Stimulated activated CD4-positive, alpha-beta T cell treated with anti-CD3 and anti-CD28 coated beads, Interleukin-12 subunit alpha, Interleukin-12 subunit beta, amount 100 ng/mL, for 48 hours (primary cell): Measurements from ENCODE around the gene UNC13D.
A peak's percentile ranks its signal among the peaks of the same experiment; 100 is the strongest.

ENCODE experiments used
- DNase-seq, 3 donors: peaks; one replicate each; pipeline ENCODE4 v3.0.0-alpha.2; 2020; ENCODE audit warnings: low read depth in 2 of 3, low spot score in 1 of 3

UNC13D gene

DNA sequence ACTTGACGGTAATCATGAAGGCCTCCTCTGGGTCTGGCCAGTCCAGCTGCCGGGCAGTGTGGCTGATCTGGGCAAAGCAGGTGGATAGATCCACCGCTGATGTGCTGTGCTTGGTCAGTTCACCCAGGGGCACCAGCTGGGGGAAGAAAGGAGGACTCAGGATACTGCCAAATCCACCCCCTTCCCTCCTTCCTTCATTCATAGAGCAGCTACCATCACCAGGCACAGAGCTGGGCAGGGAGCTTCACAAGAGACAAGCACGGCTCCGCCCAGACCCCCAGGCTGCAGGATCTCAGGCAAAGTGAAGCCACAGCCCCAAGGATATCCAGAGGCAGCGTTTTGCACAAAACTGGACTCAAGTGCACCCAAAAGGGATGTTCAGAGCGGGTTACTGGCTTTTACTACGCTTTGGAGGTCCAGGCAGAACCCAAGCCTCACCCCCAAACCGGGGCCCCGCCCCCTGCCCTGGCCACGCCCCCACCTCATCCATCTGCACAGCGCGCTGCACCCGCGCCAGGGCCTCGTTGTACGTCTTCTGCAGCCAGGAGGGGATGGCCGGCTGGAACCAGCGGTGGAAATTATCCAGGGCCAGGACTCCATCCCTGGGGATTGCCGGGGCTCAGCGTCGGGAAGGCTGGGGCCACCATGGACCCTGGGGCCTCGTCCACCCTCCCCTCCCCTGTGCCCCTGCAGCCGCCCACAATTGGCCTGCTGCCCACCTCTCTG, 9.1 kb downstream of the UNC13D start:
- no peak for DNase-seq

- DNase-seq = no peak
Measured at GRCh38 chr17:75834279-75834920, 9.8 kb downstream of the UNC13D start.

- no peak for DNase-seq
Measured at GRCh38 chr17:75832652-75833400, 11.4 kb downstream of the UNC13D start.

DNA sequence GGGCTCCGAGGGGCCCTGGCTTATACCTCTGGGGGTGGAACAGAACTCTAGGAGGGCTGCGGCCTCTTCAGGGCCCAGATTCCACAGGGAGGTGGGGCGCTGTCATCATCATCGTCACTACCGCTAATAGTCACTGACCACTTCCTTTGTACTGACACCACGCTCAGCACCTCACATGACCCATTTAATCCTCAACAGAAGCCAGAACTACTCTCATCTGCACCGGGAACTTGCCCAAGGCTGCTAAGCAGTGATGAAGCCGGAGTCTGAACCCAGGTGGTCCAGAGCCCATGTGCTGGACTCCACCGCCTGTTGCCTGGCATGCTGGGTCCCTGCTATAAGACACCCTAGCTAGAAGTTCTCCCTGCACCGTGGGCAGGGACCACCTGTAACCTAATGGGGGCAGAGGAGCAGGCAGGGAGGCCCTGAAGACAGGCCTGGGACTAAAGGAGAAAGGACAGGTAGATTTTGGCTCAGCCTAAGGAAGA, 12.0 kb downstream of the UNC13D start:
- DNase-seq = peak in 1 of 3 donors; percentile 37

DNA sequence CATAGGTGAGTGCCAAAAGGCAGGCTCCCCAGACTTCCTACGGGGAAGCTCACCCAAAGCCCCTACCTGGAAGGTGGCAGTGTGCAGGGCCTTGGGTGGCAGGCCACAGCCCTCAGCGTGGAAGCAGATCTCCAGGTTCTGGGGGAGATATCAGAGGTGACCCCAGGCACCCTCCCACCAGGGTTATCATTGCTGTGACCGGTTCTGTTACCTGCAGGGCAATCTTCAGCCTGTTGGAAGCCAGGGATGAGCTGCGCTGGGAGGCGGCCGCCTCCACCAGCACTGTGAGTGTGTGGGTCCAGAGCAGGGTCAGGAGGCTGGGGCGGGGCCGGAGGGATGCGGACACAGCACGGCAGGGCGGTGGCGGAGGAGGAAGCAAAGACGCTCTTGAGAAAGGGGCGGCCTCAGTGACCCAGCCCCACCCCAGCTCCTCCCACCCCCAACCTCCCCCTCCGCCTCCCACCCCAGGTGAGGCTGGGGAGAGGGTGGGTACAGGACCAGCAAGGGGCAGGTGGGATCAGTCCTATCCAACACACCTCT, 13.1 kb downstream of the UNC13D start:
- DNase-seq = no peak

- no peak for DNase-seq
Measured at GRCh38 chr17:75830164-75831031, 13.8 kb downstream of the UNC13D start.

DNA sequence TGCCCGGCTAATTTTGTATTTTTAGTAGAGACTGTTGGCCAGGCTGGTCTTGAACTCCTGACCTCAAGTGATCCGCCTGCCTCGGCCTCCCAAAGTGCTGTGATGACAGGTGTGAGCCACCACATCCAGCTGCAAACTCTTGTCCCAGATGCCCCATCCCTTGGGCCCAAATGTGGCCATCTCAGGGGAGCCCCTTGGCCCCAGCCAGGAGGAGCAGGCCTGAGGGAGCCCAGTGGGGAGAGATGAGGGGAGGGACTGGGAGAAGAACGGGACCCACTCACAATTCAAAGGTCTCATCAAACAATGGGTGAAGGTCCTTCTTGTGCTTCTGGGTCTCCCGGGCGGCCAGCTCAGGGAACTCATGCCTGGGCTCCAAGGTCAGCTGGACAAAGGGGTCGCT, 14.5 kb downstream of the UNC13D start:
- no peak for DNase-seq

DNA sequence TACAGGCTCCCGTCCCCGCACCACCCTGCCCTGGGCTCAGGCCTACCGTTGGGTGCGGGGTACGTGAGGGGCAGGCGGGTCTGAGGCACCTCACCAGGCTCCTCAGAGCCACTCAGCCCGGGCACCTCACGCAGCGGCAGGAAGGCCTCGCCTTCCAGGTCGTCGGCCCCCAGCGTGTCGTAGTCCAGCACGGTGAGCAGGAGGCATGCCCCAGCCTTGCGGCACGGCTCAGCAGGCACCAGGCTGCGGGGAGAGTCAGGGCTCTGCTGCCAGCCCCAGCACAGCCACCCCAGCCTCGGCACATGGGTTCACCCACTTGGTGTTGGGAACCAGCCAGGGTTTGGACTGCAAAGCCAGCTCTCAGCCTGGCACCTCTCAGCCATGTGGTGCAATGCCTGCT, 15.5 kb downstream of the UNC13D start:
- DNase-seq = no peak

GRCh38 chr17:75828076-75828400, 16.2 kb downstream of the UNC13D start:
- no peak for DNase-seq

DNA sequence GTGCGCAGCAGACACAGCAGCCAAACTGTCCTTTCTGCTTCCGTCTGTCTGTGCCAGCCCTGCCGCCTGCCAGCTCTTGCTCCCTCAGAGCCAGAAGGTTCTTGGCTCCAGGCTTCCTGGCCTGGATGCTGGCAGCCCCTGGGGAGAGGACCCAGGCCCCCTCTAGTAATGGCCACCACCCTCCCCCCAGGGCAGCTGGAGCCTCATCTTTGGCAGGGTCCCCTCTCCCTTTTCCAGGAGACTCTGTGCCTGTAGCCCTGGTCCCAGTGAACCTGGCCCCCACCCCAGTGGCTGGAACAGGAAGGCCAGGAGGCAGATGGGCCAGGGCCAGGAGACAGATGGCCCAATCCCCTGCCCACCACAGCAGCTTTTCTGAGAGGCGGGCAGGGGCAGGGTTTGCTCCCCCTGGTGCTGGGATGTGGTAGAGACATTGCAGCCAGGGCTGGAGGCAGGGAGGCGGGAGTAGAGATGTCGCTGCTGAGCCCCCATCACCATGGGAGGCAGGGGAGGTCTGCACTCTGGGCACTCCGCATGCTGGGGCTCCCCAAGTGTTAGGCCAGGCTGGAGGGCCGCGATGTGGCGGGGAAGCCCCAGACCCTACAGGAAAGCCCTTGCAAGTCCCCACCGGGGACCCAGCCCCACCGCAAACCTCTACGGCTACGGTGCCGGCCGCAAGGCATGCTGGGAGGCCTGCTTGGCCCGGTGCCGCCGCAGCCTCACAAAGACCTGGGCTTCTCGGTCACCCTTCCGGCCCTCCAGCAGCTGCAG, 16.7 kb downstream of the UNC13D start:
- peak; percentile 43 to 73 (median 47) for DNase-seq

- no peak for DNase-seq
Measured at GRCh38 chr17:75826561-75827307, 17.5 kb downstream of the UNC13D start.

DNA sequence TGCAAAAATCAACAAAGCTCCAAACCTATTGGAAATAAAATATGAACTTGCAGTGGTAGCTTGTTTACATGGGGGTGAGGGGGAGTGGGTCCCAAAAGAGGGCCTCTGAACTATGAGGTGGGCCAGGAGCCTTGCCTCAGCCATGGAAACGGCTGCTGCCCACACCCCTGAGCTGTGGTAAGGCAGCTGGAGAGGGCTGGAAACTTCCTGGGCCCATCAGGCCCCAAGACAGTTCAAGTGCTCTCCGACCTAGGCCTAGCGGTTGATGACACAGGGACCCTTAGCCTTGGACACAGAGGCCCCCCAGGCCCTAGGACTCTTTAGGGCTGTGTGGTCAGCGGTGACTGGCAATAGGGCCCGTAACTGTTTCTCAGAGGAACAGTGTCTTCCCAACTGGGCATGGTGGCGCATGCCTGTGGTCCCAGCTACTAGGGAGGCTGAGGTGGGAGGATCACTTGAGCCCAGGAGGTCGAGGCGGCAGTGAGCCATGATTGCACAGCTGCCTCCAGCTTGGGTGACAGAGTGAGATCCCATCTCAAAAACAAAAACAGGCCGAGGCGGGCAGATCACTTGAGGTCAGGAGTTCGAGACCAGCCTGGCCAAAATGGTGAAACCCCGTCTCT, 18.3 kb downstream of the UNC13D start:
- no peak for DNase-seq

DNA sequence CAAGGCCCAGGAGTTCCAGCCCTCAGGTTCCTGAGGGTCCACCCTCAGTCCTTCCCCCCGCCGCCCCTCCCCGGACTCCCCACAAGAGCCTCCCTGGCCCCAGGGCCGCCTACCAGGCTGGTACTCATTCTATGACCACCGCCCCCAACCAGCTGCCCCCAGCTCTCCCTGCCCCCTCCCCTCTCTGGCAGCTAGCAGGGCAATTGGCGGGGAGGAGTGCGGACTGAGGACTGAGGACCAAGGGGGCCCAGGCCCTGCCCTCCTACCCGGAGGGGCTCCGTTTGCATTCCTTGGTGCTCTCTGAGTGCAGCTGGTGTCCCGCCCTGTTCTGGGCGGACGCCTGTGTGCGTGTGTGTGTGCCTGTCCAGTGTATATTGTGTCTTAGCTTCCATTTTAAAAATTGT, 19.1 kb downstream of the UNC13D start:
- DNase-seq = no peak

- no peak for DNase-seq
Measured at GRCh38 chr17:75824666-75825065, 19.5 kb downstream of the UNC13D start.

DNA sequence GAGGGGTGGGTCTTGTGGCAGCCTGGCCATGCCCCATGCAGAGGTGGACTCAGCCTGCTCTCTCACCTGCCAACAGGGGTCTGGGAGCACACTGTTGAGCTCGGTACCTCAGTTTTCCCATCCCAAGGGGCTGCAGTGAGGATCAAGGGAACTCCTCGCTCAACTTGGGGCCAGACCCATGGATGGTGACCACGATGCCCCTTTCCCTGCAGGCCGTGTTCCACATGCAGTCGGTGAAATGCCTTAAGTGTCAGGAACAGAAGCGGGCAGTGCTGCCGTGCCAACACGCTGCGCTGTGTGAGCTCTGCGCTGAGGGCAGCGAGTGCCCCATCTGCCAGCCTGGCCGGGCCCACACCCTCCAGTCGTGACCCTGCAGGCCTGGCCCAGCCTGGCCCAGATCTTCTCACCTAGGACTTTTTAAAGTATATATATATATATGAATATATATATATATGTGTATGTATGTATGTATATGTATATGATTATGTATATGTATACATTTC, 20.1 kb downstream of the UNC13D start:
- no peak for DNase-seq

GRCh38 chr17:75823257-75824041, 20.8 kb downstream of the UNC13D start:
- no peak for DNase-seq

DNA sequence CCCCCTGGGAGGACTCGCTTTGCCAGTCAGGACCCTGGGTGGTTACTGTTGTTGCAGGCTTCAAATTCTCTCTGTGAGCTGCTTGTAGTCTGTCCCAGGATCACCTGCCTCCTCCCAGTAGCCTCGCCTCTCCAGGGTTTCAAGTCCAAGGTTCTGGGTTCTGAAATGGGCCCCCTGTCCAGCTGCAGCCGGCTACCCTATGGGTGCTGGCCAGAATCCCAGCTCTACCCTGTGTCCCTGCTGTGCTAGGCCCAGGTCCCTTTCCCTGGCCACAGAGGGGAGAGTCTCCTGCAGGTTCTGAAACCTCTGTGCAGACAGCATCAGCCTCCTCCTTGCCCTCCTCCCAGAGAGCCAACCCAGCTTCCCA, 21.4 kb downstream of the UNC13D start:
- no peak for DNase-seq

DNA sequence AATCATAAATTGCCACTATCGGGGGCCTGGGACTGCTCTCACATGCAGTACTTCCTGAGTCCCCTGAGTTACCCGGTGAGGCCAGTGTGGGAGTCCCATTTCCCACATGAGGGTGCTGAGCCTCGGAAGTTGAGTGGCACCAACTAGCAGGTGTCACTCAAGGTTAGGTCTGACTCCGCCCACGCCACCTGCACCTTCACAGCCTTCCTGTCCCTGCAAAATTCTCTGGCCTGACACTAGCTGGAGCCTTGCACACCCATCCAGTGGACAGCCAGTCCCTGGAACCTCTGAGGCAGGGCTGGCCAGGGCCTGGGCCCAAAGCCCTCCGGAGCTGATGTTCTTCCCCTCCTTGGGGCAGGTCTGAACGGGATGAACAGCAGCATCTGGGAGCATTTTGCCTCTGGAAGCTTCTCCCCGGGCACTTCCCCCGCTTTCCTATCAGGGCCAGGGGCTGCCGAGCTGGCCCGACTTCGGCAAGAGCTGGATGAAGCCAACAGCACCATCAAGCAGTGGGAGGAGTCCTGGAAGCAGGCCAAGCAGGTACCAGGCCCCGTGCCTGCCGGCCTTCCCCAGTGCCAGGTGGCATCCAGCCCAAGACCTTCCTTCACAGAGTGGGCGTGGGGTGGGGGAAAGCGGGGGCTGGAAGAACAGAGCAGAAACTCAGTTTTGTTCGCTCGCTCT, 21.9 kb downstream of the UNC13D start:
- no peak for DNase-seq
